ENCODE results near the gene ACOD1. TPM values are rescaled to one million over a fixed set of nuclear protein-coding genes. Genes with fewer than 3 reads are reported as not detected.

Gene ACOD1
- total and polyA plus RNA-seq, 2 of the 13 experiments (the other 11 are each of a cell fraction or from before 2014, with no cell fraction given), result not detected

GRCh38 chr13:76982061-76982460, 33.8 kb downstream of the ACOD1 start (continued):
- TF ChIP-seq, protein P1, sequence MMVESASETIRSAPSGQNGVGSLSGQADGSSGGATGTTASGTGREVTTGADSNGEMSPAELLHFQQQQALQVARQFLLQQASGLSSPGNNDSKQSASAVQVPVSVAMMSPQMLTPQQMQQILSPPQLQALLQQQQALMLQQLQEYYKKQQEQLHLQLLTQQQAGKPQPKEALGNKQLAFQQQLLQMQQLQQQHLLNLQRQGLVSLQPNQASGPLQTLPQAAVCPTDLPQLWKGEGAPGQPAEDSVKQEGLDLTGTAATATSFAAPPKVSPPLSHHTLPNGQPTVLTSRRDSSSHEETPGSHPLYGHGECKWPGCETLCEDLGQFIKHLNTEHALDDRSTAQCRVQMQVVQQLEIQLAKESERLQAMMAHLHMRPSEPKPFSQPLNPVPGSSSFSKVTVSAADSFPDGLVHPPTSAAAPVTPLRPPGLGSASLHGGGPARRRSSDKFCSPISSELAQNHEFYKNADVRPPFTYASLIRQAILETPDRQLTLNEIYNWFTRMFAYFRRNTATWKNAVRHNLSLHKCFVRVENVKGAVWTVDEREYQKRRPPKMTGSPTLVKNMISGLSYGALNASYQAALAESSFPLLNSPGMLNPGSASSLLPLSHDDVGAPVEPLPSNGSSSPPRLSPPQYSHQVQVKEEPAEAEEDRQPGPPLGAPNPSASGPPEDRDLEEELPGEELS (CRISPR knock-in tag; IDR thresholded peaks at IDR 0.05), result 0 out of 2 replicates have a peak, but pooled peaks have one; percentile 12
- TF ChIP-seq, protein P2, sequence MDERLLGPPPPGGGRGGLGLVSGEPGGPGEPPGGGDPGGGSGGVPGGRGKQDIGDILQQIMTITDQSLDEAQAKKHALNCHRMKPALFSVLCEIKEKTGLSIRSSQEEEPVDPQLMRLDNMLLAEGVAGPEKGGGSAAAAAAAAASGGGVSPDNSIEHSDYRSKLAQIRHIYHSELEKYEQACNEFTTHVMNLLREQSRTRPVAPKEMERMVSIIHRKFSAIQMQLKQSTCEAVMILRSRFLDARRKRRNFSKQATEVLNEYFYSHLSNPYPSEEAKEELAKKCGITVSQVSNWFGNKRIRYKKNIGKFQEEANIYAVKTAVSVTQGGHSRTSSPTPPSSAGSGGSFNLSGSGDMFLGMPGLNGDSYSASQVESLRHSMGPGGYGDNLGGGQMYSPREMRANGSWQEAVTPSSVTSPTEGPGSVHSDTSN (CRISPR knock-in tag; IDR thresholded peaks at IDR 0.05), result no peak
- TF ChIP-seq TSC22D2 (CRISPR knock-in tag; IDR thresholded peaks at IDR 0.05; ENCODE audit: borderline replicate concordance) (no peak), ARHGAP35 (CRISPR knock-in tag; IDR thresholded peaks at IDR 0.05; ENCODE audit: borderline replicate concordance) (no peak), ZNF318 (CRISPR knock-in tag; IDR thresholded peaks at IDR 0.05) (no peak), MNT (IDR thresholded peaks at IDR 0.05) (no peak), PAWR (CRISPR knock-in tag; IDR thresholded peaks at IDR 0.05; ENCODE audit: borderline replicate concordance) (no peak), SMAD1 (CRISPR knock-in tag; IDR thresholded peaks at IDR 0.05; ENCODE audit: borderline replicate concordance, low read depth) (no peak), ZNF274 (CRISPR knock-in tag; IDR thresholded peaks at IDR 0.05) (no peak), MTF2 (CRISPR knock-in tag; IDR thresholded peaks at IDR 0.05; ENCODE audit: borderline replicate concordance) (no peak), MED1 (CRISPR knock-in tag; IDR thresholded peaks at IDR 0.05) (peak; percentile 51; the same call in 1 of the 2 replicates), LBX2 (CRISPR knock-in tag; IDR thresholded peaks at IDR 0.05; ENCODE audit: borderline replicate concordance) (no peak)
- TF ChIP-seq, protein P3, sequence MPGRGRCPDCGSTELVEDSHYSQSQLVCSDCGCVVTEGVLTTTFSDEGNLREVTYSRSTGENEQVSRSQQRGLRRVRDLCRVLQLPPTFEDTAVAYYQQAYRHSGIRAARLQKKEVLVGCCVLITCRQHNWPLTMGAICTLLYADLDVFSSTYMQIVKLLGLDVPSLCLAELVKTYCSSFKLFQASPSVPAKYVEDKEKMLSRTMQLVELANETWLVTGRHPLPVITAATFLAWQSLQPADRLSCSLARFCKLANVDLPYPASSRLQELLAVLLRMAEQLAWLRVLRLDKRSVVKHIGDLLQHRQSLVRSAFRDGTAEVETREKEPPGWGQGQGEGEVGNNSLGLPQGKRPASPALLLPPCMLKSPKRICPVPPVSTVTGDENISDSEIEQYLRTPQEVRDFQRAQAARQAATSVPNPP (CRISPR knock-in tag; IDR thresholded peaks at IDR 0.05), result no peak
- TF ChIP-seq, protein P4, sequence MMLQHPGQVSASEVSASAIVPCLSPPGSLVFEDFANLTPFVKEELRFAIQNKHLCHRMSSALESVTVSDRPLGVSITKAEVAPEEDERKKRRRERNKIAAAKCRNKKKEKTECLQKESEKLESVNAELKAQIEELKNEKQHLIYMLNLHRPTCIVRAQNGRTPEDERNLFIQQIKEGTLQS (CRISPR knock-in tag; IDR thresholded peaks at IDR 0.05), result no peak
